Adrenal gland (tissue), 12 donors: ENCODE data around the gene FUT7. TPM values are rescaled to one million over a fixed set of nuclear protein-coding genes. Genes with fewer than 3 reads are reported as not detected.

Source experiments
- DNase-seq, 7 donors: peaks; one replicate each; pipeline ENCODE4 v3.0.0-alpha.2; 2019 to 2020
- H3K27ac ChIP-seq, 5 donors: fragments of 200-600 bp; sonication (generic) in 4 of 5; 1 replicate in 3 of 5; 2 replicates in 2 of 5; pipeline versions ENCODE4 v1.5.1 to v1.8.0; 2016 to 2020; ENCODE audit warnings: mild to moderate bottlenecking in 1 of 5
- H3K27me3 ChIP-seq: fragments of 200-600 bp; 2 replicates; pipeline ENCODE4 v1.8.0; 2021
- H3K36me3 ChIP-seq, 2 donors: fragments of 200-600 bp; replicated peaks in 1 of 2; 1 replicate in 1 of 2; 2 replicates in 1 of 2; pipeline versions ENCODE4 v1.5.1 to v1.8.0; 2018 to 2022
- H3K4me1 ChIP-seq, 2 donors: fragments of 200-600 bp; replicated peaks in 1 of 2; 1 replicate in 1 of 2; 2 replicates in 1 of 2; pipeline versions ENCODE4 v1.5.1 to v1.8.0; 2018 to 2021
- H3K4me3 ChIP-seq, 4 donors: fragments of 200-600 bp; sonication (generic) in 3 of 4; one replicate each; pipeline ENCODE4 v1.5.1; 2016 to 2018
- H3K9me3 ChIP-seq, 3 donors: fragments of 200-600 bp; sonication (generic) in 1 of 3; replicated peaks in 1 of 3; 1 replicate in 2 of 3; 2 replicates in 1 of 3; pipeline versions ENCODE4 v1.5.1 to v1.8.0; 2016 to 2021
- CTCF ChIP-seq, 6 experiments: fragments of 450-650 bp in 4 of 6; fragments of 200-600 bp in 2 of 6; sonication (generic) in 1 of 6; IDR thresholded peaks; 1 replicate in 5 of 6; 2 replicates in 1 of 6; pipeline versions ENCODE4 v1.5.1 to v1.8.0; 2016 to 2021; ENCODE audit warnings: antibody characterized with exemption in 6 of 6, mild to moderate bottlenecking in 2 of 6, moderate library complexity in 1 of 6
- POLR2A ChIP-seq, 2 donors: fragments of 450-650 bp; IDR thresholded peaks; one replicate each; pipeline ENCODE4 v1.6.1; 2017; ENCODE audit warnings: antibody characterized with exemption in 2 of 2, mild to moderate bottlenecking in 2 of 2, moderate library complexity in 1 of 2
- WGBS, 4 donors: extraction: QIAGEN DNeasy Blood & Tissue Kit in 2 of 4; methylation state at CpG; one replicate each; pipeline versions ENCODE4 v1.1.5 to v1.1.7; 2013 to 2017; 5-methylcytosine and 5-hydroxymethylcytosine counted together
- intact Hi-C, 2 donors: fragments of 100-400 bp; cut with DNase I; formaldehyde crosslinking; loops; one replicate each; pipeline versions ENCODE4 v1.14.1 to v1.15.0; 2022 to 2023
- polyA plus RNA-seq, 3 donors: library from polyadenylated mRNA; stranded (reverse); fragments of 200-250 nt in 2 of 3; fragments of 350-450 nt in 1 of 3; fragmentation: Illumina TruSeq in 1 of 3; extraction: RNeasy Lipid Tissue Mini Kit (QIAGEN cat#74804) in 1 of 3; gene quantifications; one replicate each; pipeline ENCODE4 v1.2.3, GENCODE V29; 2013 to 2014
- total RNA-seq, 9 donors: library from RNA; depleted of rRNA in 4 of 9; stranded (reverse); fragments of >200 nt in 4 of 9; fragments of 120-200 nt in 1 of 9; fragmentation: NEBNext Ultra II Directional in 1 of 9; extraction: Animal tissue kit (Norgen Biotek cat#: 25700) in 1 of 9; gene quantifications; one replicate each; pipeline versions ENCODE4 v1.1.0 to v1.2.4, GENCODE V29; 2013 to 2023
- donor health status: healthy with polysubstance abuse.
- donor health status: Bipolar disorder and iron deficiency.
- donor health status: DM: yes; HTN: yes; CAD: no.
- donor health status: DM: no; HTN: no; CAD: no.
- donor health status: DM: no; HTN: no; CAD: no.
- donor health status: DM: yes; HTN: yes; CAD: no.

FUT7 gene
- total and polyA plus RNA-seq, 12 donors: 0.11 to 0.69 (median 0.17) TPM; not detected in 5

GRCh38 chr9:137029058-137029936 is 2.6 kb downstream of the FUT7 start:
- no peaks in the 10 kb centered on the region for H3K36me3 ChIP-seq
- no peak overlapping the region for H3K27ac ChIP-seq
- H3K4me3 ChIP-seq: peak overlapping the region in 1 of 4 donors; percentile 74
- TF ChIP-seq CTCF (IDR thresholded peaks at IDR 0.05) (peak; percentile 73 to 84 (median 81)), POLR2A (IDR thresholded peaks at IDR 0.05) (no peak)
- H3K4me1 ChIP-seq: peaks cover 9 to 30% of the 10 kb centered on the region in 2 donors
- no peaks in the 10 kb centered on the region for H3K27me3 ChIP-seq
- intact Hi-C loops: loop anchor here in 1 of 2 donors (5.0 kb wide), 1 partner anchor 77 kb away; the partner anchor contains the start of gene LCN12
- H3K9me3 ChIP-seq: no peaks in the 10 kb centered on the region
- 23 to 50% (median 26%) methylated on average over 8 to 19 of the region's 19 CpGs for WGBS, 4 donors
- peak; percentile 66 to 89 (median 77) for DNase-seq

- TF ChIP-seq CTCF (IDR thresholded peaks at IDR 0.05) (peak in 2 of 6 experiments; percentile 26 to 46), POLR2A (IDR thresholded peaks at IDR 0.05) (peak in 1 of 2 donors; percentile 14)
- Histone ChIP-seq H3K9me3 (no peaks in the 10 kb centered on the region), H3K4me3 (peak overlapping the region in 2 of 4 donors; percentile 54 to 74), H3K36me3 (no peaks in the 10 kb centered on the region), H3K4me1 (peaks cover 9 to 30% of the 10 kb centered on the region in 2 donors), H3K27me3 (no peaks in the 10 kb centered on the region), H3K27ac (peak overlapping the region in 2 of 5 donors; percentile 6 to 31)
- intact Hi-C loops: loop anchor here in 1 of 2 donors (5.0 kb wide), 1 partner anchor 76 kb away; the partner anchor contains the start of gene LCN12
- 0 to 1% (median 1%) methylated on average over 1 to 96 of the region's 98 CpGs; no CpG with 5 or more reads in 1 of the 4 donors for WGBS, 4 donors
- peak in 6 of 7 donors; percentile 58 to 79 (median 69) for DNase-seq
Measured at GRCh38 chr9:137028263-137029057, 3.4 kb downstream of the FUT7 start.

- Histone ChIP-seq H3K27ac (peak within 1 kb of the TSS in 2 of 5 donors; percentile 6 to 54), H3K27me3 (no peaks in the 10 kb centered on the region), H3K4me1 (peaks cover 9 to 30% of the 10 kb centered on the region in 2 donors), H3K36me3 (no peaks in the 10 kb centered on the region), H3K9me3 (no peaks in the 10 kb centered on the region), H3K4me3 (peak within 1 kb of the TSS in 2 of 4 donors; percentile 54 to 74)
- 2 to 33% (median 4%) methylated on average over 3 to 93 of the region's 95 CpGs for WGBS, 4 donors
- intact Hi-C loops: loop anchor here in 1 of 2 donors (5.0 kb wide), 1 partner anchor 75 kb away; the partner anchor contains the start of gene LCN12
- TF ChIP-seq CTCF (IDR thresholded peaks at IDR 0.05) (no peak), POLR2A (IDR thresholded peaks at IDR 0.05) (no peak)
- DNase-seq: peak in 5 of 7 donors; percentile 46 to 70 (median 65)
Measured at GRCh38 chr9:137027369-137028262, 4.3 kb downstream of the FUT7 start, which contains the start of gene ABCA2. Gene ABCA2 (minus strand): TSS chr9:137028237. CDS start chr9:137028140, 97 bp downstream.
